GM03348 (cell line): ENCODE measurements around the gene NOM1.

ENCODE experiments used
- DNase-seq: peaks from one replicate; pipeline ENCODE4 v3.0.0; 2012; ENCODE audit warnings: low spot score

Gene NOM1

DNA sequence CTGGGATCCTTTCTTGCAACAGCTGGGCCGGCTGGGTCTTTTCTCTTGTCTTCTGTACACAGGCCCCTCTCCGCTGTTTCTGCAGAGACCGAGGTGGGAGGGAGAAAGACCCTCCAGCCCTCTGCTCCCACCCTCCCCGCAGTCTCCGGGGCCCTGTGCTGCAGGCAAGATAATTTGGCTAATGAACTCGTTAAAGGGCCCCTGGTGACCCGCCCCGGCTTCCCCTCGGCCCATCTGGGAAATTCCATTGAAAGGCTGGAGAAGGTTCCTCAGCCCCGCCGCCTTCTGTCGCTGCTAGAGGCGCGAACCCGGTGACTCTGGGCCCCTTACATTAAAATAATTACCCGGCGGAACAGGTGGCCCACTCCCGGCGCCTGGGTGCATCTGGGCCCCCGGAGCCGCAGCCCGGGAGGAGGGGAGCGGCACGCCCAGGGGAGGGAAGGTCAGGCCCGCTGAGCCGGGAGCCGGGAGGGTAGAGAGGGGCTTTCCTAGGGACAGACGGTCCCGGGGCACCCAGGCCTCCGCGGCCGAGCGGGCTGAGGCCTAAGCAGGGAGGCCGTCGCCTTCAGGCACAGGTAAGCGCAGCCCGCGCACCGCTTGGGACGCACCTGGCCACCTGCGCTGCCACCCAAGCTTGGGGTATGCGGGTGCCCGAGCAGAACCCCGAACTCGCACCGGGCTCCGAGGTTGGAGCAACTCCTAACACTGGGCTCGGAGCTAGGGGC is 68.3 kb downstream of the NOM1 start:
- DNase-seq, result no peak

DNA sequence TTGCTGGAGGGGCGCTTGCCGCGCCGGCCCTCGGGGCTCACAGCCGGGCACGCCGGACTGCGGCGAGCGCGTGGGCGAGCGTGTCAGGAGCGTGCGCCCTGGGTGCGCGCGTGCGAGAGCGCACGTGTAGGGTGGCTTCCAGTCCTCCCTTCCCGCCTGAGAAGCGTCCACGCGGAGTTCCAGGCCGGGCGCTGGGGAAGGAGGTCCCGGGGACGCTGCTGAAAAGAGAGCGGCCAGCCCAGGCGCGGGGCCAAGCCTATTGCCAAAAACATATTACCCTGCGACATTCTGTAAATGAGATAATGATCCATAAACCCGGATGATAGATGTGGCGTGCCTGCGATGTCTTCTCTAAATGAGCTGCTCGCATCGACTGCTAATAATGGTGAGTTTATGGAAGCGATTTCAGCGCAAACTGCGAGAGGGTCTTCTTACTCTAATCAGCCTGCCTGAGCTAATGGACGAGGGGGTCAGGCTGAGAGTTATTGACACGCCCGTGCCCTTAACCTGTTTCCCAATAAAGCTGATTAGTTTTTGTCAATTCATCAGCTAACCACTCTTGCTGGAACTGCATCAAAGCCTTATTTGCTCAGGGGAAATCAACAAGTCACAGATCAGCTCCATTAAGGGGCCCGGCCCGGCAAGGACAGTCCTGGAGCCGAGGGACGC is 69.0 kb downstream of the NOM1 start:
- DNase-seq, result no peak

DNA sequence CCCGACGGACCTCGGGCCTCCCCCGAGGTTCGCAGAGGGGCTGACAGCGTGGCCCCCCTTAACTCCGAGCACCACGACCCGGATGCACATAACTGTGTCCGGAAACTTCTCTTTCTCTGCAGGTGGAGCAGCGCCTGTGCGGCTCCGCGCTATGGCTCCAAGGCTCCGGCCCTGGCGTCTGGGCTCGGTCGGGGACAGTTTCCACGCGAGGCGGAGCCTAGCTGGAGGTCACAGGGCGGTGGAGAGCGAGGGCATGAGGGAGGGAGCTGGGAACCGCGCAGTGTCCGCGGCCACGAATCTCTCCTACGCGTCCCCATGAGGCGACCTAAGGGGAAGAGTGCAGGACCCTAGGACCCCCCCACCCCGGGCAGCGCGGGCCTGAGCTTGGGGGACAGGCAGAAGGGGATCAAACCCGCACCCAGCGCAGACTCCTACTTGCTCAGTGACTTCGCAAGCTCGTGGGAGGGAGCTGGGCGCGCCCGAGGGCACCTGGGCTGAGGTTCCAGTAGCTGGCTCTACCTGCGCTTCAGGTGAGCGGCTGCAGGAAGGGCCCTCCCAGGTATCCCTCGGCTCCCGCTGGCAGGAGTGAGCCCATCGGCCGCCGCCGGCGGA is 69.6 kb downstream of the NOM1 start:
- DNase-seq, result no peak

GRCh38 chr7:157019718-157020451 is 70.4 kb downstream of the NOM1 start:
- DNase-seq, result no peak

DNA sequence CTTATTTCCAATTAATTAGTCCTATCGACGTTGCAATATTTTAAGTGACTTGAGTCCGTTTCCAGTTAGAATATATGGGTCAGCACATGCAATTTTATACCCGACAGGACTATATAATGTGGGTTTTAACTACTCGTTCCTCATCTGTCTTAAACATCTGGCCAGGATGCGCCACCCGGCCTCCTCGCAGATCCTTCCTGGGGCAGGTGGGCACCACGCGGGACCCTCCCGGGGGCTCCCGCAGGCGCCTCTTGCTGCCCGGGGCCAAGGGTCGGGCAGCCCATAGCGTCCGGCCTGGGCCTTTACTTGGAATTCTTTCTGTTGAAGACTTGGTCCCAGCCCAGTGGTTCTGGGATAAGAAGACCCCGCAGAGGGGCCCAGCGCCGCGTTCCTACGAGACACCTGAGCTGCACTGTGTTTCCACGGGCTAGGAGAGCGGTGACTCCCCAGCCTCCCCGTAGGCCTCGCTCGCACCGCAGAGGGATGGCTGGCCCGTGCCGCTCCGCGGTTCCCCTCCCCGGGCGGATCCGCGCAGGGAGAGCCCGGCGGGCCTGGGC is 71.1 kb downstream of the NOM1 start:
- DNase-seq, result no peak

GRCh38 chr7:157021071-157021870 is 71.8 kb downstream of the NOM1 start:
- no peak for DNase-seq

GRCh38 chr7:157021871-157022680 is 72.6 kb downstream of the NOM1 start:
- DNase-seq, result no peak
